T-helper 9 cell (primary cell): Measurements from ENCODE around the gene COL20A1.
"Not testable (repeated sequence)": the region's sequence is repeated elsewhere in the genome, so short reads cannot be mapped to it uniquely, and the experiment has no call there.

Experiments
- DNase-seq: peaks from one replicate; pipeline ENCODE4 v3.0.0-alpha.2; 2020

Gene COL20A1

DNA sequence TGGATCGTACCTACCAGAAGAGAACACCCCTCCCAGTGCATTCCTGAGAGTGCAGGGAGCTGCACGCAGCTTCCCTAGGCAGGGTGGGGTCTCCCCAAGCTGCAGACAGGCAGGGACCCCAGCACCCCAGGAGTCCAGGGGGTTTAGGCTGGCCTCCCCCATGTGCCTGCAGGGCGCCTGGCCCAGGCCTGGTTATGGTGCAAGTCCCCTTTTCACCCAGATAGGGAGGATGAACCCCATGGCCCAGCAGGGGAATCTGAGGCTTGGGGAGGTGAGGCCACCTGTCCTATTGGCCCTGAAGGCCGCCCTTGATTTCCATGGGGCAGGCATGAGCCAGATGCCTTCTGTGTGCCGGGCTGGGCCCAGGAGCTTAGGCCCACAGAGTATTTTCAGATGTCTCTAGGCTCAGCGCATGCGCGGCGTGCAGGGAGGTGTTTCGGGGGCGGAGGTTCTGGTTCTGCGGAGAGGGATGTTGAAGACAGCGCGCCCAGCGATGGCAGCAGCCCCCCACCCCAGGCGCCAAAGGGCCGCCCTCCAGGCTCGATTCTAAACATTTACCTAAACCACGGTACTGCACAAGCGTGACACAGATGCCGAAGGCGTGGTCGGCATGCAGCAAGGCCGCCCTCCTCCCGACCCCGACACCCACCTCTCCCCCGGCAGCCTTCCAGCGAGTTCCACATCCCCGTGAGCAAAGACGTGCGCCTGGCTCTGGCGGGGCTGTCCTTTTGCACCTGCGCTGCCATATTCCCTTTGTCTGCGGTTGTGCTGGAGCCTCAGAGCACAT is 29.4 kb downstream of the COL20A1 start:
- no peak for DNase-seq

DNA sequence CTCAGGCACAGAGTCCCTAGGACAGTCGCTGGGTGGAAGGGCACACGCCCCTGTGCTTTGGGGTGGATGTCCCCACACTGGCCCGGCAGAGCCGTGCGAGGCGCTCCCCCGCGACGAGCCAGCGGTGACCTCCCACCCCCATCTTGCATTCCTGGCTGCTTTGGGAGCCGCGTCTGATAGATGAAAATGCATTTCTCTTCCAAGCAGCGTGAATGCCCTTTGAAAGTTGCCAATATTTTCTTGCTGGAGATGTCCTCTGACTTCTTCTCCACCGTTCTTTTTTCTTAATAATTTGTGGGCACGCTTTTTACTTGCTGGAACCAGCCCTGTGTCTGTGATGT is 29.9 kb downstream of the COL20A1 start:
- no peak for DNase-seq

- DNase-seq, result no peak
Observed at GRCh38 chr20:63323357-63323981, 30.5 kb downstream of the COL20A1 start.

GRCh38 chr20:63325021-63325471 is 32.1 kb downstream of the COL20A1 start:
- no peak for DNase-seq

GRCh38 chr20:63325554-63326313 is 32.7 kb downstream of the COL20A1 start:
- DNase-seq, result no peak

- DNase-seq, result no peak
Observed at GRCh38 chr20:63326314-63327230, 33.6 kb downstream of the COL20A1 start.

- DNase-seq, result no peak
Observed at GRCh38 chr20:63327231-63327745, 34.3 kb downstream of the COL20A1 start.

DNA sequence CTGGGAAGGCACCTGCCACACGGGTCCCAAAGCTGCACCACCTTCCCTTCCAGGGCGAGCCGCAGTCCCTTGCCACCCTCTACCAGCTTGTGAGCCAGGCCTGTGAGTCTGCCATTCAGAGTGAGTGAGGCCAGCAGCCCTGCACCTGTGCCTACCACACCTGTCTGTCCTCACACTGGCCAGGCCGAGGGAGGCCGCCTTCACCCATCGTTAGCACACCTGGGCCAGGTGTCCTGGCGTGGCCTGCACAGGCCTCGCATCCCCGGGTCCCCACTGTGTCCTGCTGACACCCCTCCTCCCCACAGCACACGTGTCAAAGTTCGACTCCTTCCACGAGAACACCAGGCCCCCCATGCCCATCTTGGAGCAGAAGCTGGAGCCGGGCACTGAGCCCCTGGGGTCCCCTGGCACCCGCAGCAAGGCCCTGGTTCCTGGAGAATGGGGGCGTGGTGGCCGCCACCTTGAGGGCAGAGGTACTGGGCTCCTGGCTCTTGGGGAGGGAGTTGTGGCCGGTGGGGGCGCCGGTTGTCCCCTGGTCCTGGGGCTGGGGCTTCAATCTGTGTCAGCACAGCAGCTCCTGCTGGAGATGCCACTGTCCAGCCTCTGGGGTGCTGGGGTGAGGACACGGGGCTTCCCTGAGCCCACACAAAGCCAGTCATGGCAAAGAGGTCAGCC is 35.2 kb downstream of the COL20A1 start:
- DNase-seq, result no peak

- no peak for DNase-seq
Observed at GRCh38 chr20:63328718-63329275, 35.8 kb downstream of the COL20A1 start.

GRCh38 chr20:63329331-63330083 is 36.5 kb downstream of the COL20A1 start:
- DNase-seq, result no peak

GRCh38 chr20:63330084-63330760 is 37.2 kb downstream of the COL20A1 start:
- DNase-seq, result no peak

- no peak for DNase-seq
Observed at GRCh38 chr20:63330940-63331339, 38.0 kb downstream of the COL20A1 start.

GRCh38 chr20:63331741-63332400 is 38.9 kb downstream of the COL20A1 start:
- no peak for DNase-seq

DNA sequence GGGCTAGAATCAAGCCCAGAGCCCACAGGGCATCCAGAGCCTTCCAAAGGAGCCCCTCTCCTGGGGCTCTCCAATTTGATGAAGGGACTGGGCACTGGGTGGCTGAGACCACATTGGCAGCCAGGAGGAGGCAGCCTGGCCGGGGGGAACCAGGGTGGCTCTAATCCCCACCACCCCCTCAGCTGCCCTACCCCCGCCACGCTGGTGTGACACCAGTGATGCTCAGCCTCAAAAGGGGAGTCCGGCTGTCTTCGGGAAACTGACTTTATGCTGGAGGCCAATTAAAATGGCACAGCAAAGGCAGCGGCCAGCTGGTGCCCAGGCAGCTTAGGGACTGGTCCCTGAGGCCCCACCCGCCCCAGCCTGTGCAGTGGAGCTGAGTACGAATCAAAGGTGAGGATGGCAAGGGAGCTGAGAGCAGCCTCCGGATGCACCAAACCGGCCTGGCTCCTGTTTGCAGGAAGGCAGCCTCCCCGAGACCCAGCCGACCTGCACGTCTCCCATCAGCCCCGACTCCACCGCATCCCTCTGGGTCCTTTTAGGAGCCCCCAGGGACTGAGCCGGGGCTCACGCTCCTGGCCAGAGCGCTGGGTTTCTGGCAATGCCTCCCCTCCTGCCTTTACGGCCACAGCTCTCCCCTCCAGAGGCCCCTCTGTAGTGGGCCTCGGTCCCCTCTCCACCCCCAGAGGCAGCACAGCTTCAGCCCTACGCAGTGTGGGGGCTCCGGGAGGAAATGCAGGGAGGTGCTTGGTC is 39.7 kb downstream of the COL20A1 start:
- no peak for DNase-seq

- DNase-seq, result no peak
Observed at GRCh38 chr20:63333241-63333836, 40.4 kb downstream of the COL20A1 start.

DNA sequence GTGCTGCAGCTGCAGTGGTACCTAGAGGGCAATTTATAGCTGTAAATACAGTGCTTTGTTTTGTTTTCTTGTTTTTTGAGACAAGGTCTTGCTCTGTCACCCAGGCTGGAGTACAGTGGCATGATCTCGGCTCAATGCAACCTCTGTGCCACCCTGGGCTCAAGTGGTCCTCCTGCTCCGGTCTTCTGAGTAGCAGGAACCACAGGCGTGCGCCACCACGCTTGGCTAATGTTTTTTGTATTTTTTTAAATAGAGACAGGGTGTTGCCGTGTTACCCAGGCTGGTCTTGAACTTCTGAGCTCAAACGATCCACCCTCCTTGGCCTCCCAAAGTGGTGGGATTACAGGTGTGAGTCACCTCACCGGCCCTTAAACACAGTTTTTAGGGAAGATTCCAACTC is 41.4 kb downstream of the COL20A1 start:
- no peak for DNase-seq

DNA sequence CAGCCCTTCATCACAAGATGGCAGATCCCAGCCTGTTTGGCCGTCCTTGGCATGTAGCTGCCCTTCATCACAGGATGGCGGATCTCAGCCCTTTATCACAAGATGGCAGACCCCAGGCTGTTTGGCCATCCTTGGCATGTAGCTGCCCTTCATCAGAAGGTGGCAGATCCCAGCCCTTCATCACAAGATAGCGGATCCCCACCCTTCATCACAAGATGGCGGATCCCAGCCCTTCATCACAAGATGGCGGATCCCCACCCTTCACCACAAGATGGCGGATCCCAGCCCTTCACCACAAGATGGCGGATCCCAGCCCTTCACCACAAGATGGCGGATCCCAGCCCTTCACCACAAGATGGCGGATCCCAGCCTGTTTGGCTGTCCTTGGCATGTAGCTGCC is 42.1 kb downstream of the COL20A1 start:
- DNase-seq, result not testable (repeated sequence)

GRCh38 chr20:63335711-63336110 is 42.7 kb downstream of the COL20A1 start:
- DNase-seq, result no peak
